GM12801 (cell line): ENCODE measurements around the gene CDKN2A.

Source experiments
- CTCF ChIP-seq: IDR thresholded peaks from one replicate; pipeline ENCODE4 v1.5.1; 2011; ENCODE audit warnings: control low read depth; ENCODE audit not compliant: insufficient read length; ENCODE audit errors: extremely low read depth

Gene CDKN2A

GRCh38 chr9:21967702-21968101, 26.5 kb downstream of the CDKN2A start:
- TF ChIP-seq CTCF = no peak

GRCh38 chr9:21967169-21967568, 27.0 kb downstream of the CDKN2A start:
- TF ChIP-seq CTCF = no peak

DNA sequence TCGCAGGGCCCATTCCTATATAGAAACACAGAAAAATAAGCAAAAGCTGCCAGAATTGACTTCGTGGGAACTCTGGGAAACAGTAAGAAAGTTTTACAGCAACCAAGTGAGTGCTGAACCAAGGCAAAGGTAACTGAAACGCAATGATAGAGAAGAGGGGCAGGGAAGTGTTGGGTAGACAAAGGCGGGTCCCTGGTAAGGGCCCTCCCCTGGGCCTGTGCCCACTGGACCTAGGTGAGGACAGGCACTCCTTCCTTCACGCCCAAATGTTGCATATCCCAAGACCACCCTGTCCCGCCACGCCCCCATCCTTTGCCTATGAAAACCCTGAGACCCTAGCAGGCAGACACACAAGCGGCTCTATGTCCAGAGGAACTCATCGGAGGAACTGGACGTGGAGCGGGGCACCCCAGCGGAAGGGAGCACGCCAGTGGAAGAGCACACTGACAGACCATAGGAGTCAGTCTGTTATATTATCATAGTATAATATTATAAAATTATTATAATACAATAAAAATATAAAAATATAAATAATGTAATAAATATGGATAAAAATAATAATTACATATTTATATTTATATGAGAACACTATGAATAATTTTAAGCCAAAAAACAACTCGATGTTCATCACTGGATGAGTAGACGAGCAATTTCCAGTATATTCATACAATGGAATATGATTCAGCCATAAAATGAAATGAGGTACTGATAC, 27.9 kb downstream of the CDKN2A start:
- no peak for TF ChIP-seq CTCF

DNA sequence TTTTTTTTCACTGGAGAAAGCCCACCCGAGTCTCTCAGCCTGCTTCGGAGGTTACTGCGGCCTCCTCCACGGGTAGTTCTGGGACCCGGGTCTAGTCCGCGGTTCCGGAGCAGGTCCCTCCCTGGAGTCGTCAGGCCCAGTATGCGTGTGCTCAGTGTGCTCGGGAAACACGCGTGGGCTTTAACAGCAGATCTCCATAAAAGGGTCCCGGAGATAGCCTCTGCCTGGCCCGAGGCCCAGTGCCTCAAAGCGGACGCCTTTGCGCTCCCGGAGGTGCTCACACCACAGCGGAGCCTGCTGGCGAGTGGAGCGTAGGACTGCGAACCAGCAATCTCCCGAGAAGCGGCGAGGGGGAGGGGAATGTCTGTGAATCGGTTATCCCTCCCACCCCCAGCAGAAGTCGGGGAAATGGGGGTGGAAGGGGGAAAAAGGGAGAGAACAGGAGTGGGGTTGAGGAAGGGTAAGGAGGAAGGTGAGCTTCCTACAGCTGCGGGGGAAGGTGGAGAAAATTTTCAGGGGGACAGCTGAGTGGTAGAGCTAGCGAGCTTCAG, 28.7 kb downstream of the CDKN2A start:
- no peak for TF ChIP-seq CTCF

- no peak for TF ChIP-seq CTCF
Observed at GRCh38 chr9:21964925-21965385, 29.2 kb downstream of the CDKN2A start.

DNA sequence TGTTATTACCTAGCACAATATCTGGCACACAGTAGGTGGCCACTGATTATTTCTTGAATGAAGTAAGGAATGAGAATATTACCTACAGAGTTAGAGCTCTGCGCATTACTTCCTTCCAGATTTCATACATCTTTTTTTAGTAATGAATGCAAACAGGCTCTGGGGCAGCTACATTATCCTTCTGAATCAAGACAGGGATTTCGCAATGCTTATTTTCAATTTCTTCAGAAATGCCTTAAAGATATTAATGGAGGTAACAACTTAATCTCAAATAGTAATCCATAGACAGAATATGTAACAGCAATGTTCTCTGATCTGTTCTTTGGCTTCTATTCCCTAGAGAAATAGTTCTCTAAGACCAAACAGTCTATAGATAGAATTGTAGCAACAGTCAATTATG, 32.6 kb downstream of the CDKN2A start:
- no peak for TF ChIP-seq CTCF

- TF ChIP-seq CTCF = no peak
Observed at GRCh38 chr9:21958833-21959232, 35.4 kb downstream of the CDKN2A start.

DNA sequence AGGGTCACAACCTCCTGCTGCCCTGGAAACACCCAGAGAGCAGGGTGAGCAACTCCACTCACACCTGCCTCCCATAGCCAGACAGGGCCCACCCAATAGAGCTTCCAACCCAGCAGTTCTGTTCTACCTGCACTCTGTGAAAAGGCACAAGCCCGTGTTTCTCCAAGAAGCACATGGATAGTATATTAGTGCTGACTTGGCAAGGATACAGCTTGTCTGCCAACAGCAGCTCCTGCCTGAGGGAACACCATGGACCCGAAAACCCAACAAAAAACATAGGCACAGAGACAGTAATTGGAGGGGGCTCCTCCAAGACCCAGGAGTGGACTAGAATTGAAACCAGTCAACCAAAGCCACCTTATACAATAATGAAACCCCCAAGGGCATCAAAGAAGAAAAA, 48.6 kb downstream of the CDKN2A start:
- TF ChIP-seq CTCF = no peak
